NCI-H1436 (cell line): Measurements from ENCODE around the gene ROMO1.
"Not testable (repeated sequence)": the region's sequence is repeated elsewhere in the genome, so short reads cannot be mapped to it uniquely, and the experiment has no call there.

Experiments used
- DNase-seq: peaks from one replicate; lab custom pipeline; 2025; lab: John Stamatoyannopoulos, UW

Gene ROMO1

GRCh38 chr20:35711588-35712209 lies 12.5 kb downstream of the ROMO1 start:
- no peak for DNase-seq

DNA sequence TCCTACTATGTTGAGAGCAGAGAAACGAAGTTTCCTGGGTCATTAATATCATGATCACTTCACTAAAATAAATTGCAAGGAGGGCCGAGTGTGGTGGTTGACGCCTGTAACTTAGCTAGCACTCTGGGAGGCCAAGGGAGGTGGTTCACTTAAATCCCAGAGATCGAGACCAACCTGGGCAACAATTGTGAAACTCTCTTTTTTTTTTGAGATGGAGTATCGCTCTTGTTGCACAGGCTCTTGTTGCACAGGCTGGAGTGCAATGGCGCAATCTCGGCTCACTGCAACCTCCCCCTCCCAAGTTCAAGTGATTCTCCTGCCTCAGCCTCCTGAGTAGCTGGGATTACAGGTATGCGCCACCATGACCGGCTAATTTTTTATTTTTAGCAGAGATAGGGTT lies 13.9 kb downstream of the ROMO1 start:
- DNase-seq = not testable (repeated sequence)

DNA sequence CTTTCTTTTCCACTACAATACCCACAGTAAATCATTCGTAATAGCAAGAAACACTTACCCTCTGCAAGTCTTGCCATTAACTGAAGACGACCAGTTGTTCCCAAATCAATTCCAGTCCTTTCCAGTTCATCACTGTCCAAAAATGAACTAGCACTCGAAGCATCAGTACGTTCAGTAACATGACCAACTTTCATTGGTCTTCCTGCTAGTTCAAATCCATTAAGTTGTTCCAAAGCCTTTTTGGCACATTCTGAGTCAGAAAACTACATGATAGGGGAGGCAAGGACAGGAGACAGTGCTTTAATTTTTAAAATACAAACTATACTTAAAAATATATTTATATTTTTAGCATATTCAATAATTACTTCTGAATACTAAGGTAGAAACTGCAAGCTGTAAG lies 14.9 kb downstream of the ROMO1 start:
- no peak for DNase-seq

GRCh38 chr20:35715652-35716051 lies 16.4 kb downstream of the ROMO1 start:
- DNase-seq = no peak

DNA sequence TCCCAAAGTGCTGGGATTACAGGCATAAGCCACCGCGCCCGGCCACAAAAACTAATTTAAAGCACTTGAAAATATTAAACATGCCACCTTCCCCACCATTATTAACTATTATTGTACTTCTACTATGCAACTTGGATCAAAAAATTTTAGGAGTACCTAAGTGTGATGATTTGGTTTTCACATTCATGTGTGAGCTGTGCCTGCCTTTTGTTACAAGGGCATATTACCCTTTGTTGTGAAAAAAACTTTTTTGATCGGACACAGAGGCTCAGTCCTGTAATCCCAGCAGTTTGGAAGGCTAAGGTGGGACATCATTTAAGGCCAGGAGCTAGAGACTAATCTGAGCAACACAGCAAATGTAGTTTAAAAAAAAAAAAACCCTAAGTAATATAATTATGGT lies 17.1 kb downstream of the ROMO1 start:
- DNase-seq = no peak

- not testable (repeated sequence) for DNase-seq
These were observed 19.1 kb downstream of the ROMO1 start for GRCh38 chr20:35718321-35718720.

DNA sequence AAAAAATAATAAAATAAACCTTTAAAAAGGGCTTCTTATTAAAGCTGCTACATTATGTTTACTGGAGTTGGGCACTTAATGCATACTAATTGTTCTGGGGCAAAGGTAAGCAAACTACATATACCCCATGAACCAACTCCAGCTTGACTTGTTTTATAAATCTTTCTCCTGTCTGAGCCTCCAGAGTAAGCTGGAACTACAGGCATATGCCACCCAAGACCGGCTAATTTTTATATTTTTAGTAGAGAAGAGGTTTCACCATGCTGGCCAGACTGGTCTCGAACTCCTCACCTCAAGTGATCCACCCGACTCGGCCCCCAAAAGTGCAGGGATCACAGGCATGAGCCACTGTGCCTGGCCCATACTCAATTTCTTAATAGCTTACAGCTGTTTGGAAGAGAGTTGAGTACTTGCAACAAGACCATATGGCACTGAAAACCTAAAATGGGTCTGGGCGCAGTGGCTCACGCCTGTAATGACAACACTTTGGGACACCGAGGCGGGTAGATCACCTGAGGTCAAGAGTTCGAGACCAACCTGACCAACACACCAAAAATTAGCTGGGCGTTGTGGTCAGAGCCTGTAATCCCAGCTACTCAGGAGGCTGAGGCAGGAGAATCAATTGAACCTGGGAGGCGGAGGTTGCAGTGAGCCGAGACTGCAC lies 19.9 kb downstream of the ROMO1 start:
- DNase-seq = no peak

GRCh38 chr20:35719717-35720116 lies 20.5 kb downstream of the ROMO1 start:
- DNase-seq = no peak

GRCh38 chr20:35720165-35721123 lies 21.2 kb downstream of the ROMO1 start:
- DNase-seq = no peak

DNA sequence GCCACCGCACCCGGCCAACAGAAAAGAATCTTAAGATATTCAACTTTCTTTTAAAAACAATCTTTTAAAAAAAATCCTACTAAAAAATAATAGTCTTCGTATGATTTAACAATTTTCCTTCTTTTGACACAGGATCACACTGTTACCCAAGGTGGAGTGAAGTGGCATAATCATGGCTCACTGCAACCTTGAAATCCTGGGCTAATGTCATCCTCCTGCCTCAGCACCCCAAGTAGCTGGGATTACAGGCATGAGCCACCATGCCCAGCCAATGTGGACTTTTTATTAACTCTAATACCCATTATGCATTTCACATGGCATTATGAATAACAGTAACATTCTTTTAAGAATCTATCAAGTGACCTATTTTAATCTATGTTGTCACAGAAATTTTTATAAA lies 22.0 kb downstream of the ROMO1 start:
- no peak for DNase-seq

GRCh38 chr20:35721621-35722020 lies 22.4 kb downstream of the ROMO1 start:
- DNase-seq = no peak

- not testable (repeated sequence) for DNase-seq
These were observed 24.1 kb downstream of the ROMO1 start for GRCh38 chr20:35723275-35723639.

- DNase-seq = not testable (repeated sequence)
These were observed 24.6 kb downstream of the ROMO1 start for GRCh38 chr20:35723652-35724320.

GRCh38 chr20:35724321-35725230 lies 25.4 kb downstream of the ROMO1 start:
- no peak for DNase-seq

GRCh38 chr20:35726842-35727711 lies 27.9 kb downstream of the ROMO1 start:
- no peak for DNase-seq

GRCh38 chr20:35729283-35729807 lies 30.1 kb downstream of the ROMO1 start:
- no peak for DNase-seq

DNA sequence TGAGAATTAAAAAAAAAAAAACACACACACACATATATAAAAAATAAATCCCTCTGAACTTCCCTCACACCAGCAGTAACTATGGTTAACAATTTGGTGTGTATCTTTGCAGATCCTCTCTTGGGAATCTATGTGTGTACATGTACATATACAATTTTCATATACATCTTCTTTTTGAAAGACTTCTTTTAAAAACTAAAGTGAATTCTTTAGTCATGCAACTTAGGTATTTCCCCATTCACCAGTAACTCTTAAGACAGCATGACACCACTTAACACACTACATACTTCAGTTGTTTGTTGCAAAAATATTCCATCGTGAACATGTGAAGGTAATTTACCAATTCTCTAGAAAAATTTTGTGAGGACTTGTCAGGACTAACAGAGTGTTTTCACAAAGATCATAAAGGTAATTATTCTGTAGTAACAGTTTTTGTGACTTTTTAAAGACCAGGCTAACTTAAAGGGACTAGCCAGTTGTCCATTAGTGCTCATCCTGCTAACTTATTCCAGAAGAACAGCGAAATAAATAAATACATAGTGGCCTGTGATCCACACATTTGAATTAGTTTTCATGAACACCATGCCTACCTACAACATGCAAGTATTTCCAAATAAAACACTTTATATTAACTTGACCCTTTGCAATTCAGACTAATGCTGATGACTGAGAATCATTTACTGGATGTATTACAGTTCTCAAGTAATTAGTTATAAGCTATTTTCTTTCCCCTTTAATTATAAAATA lies 30.8 kb downstream of the ROMO1 start:
- DNase-seq = no peak

- no peak for DNase-seq
These were observed 31.6 kb downstream of the ROMO1 start for GRCh38 chr20:35730583-35731468.
